ENCODE results near the gene NAMPT. TPM values are rescaled to one million over a fixed set of nuclear protein-coding genes. Genes with fewer than 3 reads are reported as not detected.

Gene NAMPT
- total RNA-seq, 1 experiment from 2014 or later, result 80.8 TPM

GRCh38 chr7:106223156-106223555 is 61.6 kb downstream of the NAMPT start:
- in situ Hi-C loops (cut with HindIII; ENCODE audit: low pct_unique_long_range_greater_than_20kb, low sequenced_read_pairs), result no loop called here
- no peaks in the 10 kb centered on the region for H3K27me3 ChIP-seq (ENCODE audit: control insufficient read depth, insufficient read depth, low read length)
- CTCF ChIA-PET, result no interaction called here
- no peak for ATAC-seq
- intact Hi-C loops (cut with micrococcal nuclease; ENCODE audit: unreplicated experiment), result no loop called here
- H3K9me3 ChIP-seq (ENCODE audit: control insufficient read depth, insufficient read depth, low read depth, low read length), result peaks cover 6% of the 10 kb centered on the region; the same call in 1 of the 2 replicates
- POLR2A ChIA-PET, result no interaction called here
- TF ChIP-seq POLR2AphosphoS5 (IDR thresholded peaks at IDR 0.05; ENCODE audit: low read depth, low read length), result no peak
- no peak for TF ChIP-seq SIN3A (IDR thresholded peaks at IDR 0.05; ENCODE audit: borderline replicate concordance, insufficient read depth, low read depth, low read length)
- no peak for TF ChIP-seq CTCF (IDR thresholded peaks at IDR 0.05)
- no peak for TF ChIP-seq REST (IDR thresholded peaks at IDR 0.05; ENCODE audit: insufficient read depth in 1 of 2, low read depth in 2 of 2, low read length in 1 of 2)
- TF ChIP-seq TCF7L2 (IDR thresholded peaks at IDR 0.05; ENCODE audit: low read depth, low read length), result no peak
- no peak overlapping the region for H3K27ac ChIP-seq (ENCODE audit: low read length)
- no peak for DNase-seq (ENCODE audit: low read depth, low spot score)
- no peak overlapping the region for H3K4me3 ChIP-seq (ENCODE audit: low read depth in 2 of 2, low read length in 2 of 2)
- no peaks in the 10 kb centered on the region for H3K36me3 ChIP-seq (ENCODE audit: control insufficient read depth, insufficient read depth, low read length)
- H3K4me1 ChIP-seq (ENCODE audit: control insufficient read depth, insufficient read depth, low read length), result no peaks in the 10 kb centered on the region; the same call in 1 of the 2 replicates
- BruUV-seq (replicated peaks), result no TSS peak

GRCh38 chr7:106222545-106222944 is 62.2 kb downstream of the NAMPT start:
- H3K9me3 ChIP-seq (ENCODE audit: control insufficient read depth, insufficient read depth, low read depth, low read length), result peaks cover 6% of the 10 kb centered on the region; the same call in 1 of the 2 replicates
- no peak overlapping the region for H3K4me3 ChIP-seq (ENCODE audit: low read depth in 2 of 2, low read length in 2 of 2)
- DNase-seq (ENCODE audit: low read depth, low spot score) (no peak), ATAC-seq (no peak)
- intact Hi-C loops (cut with micrococcal nuclease; ENCODE audit: unreplicated experiment) (no loop called here), in situ Hi-C loops (cut with HindIII; ENCODE audit: low pct_unique_long_range_greater_than_20kb, low sequenced_read_pairs) (no loop called here)
- peaks cover under 1% of the 10 kb centered on the region for H3K4me1 ChIP-seq (ENCODE audit: control insufficient read depth, insufficient read depth, low read length)
- no peaks in the 10 kb centered on the region for H3K27me3 ChIP-seq (ENCODE audit: control insufficient read depth, insufficient read depth, low read length)
- no peaks in the 10 kb centered on the region for H3K36me3 ChIP-seq (ENCODE audit: control insufficient read depth, insufficient read depth, low read length)
- CTCF ChIA-PET, result no interaction called here
- TF ChIP-seq POLR2AphosphoS5 (IDR thresholded peaks at IDR 0.05; ENCODE audit: low read depth, low read length), result no peak
- no peak for TF ChIP-seq TCF7L2 (IDR thresholded peaks at IDR 0.05; ENCODE audit: low read depth, low read length)
- TF ChIP-seq CTCF (IDR thresholded peaks at IDR 0.05), result no peak
- no peak for TF ChIP-seq REST (IDR thresholded peaks at IDR 0.05; ENCODE audit: insufficient read depth in 1 of 2, low read depth in 2 of 2, low read length in 1 of 2)
- no peak for TF ChIP-seq SIN3A (IDR thresholded peaks at IDR 0.05; ENCODE audit: borderline replicate concordance, insufficient read depth, low read depth, low read length)
- POLR2A ChIA-PET, result no interaction called here
- no peak overlapping the region for H3K27ac ChIP-seq (ENCODE audit: low read length)
- BruUV-seq (replicated peaks), result no TSS peak
